IPS DF 4.7 (cell line): ENCODE data around the gene XIST.
"Not testable (repeated sequence)": the region's sequence is repeated elsewhere in the genome, so short reads cannot be mapped to it uniquely, and the experiment has no call there.

Experiments
- DNase-seq: peaks from one replicate; pipeline ENCODE4 v3.0.0-alpha.2; 2013; ENCODE audit warnings: low spot score; ENCODE audit errors: extremely low read depth

XIST gene

GRCh38 chrX:73817393-73818199, 34.9 kb downstream of the XIST start:
- DNase-seq: no peak

GRCh38 chrX:73812256-73812655, 40.3 kb downstream of the XIST start:
- DNase-seq: no peak

- DNase-seq: not testable (repeated sequence)
Observed at GRCh38 chrX:73804109-73804508, 48.4 kb downstream of the XIST start.

- no peak for DNase-seq
Observed at GRCh38 chrX:73799888-73800287, 52.6 kb downstream of the XIST start.

- DNase-seq: not testable (repeated sequence)
Observed at GRCh38 chrX:73792511-73792910, 60.0 kb downstream of the XIST start.

- no peak for DNase-seq
Observed at GRCh38 chrX:73785493-73785892, 67.0 kb downstream of the XIST start.
